ENCODE measurements around the gene NFYC. TPM values are rescaled to one million over a fixed set of nuclear protein-coding genes. Genes with fewer than 3 reads are reported as not detected.

NFYC gene
- total RNA-seq, 1 experiment from 2014 or later, result 51.0 TPM

GRCh38 chr1:40746344-40747090 is 55.0 kb downstream of the NFYC start:
- no peak for DNase-seq
- Histone ChIP-seq H3K27me3 (ENCODE audit: control insufficient read depth, insufficient read depth, low read length) (no peaks in the 10 kb centered on the region), H3K4me3 (ENCODE audit: insufficient read depth, low read depth, low read length) (no peak overlapping the region), H3K36me3 (replicated peaks; ENCODE audit: control insufficient read depth, insufficient read depth, low read length) (peaks cover 9% of the 10 kb centered on the region)

- H3K4me3 ChIP-seq (ENCODE audit: insufficient read depth, low read depth, low read length), result no peak overlapping the region
- no peaks in the 10 kb centered on the region for H3K27me3 ChIP-seq (ENCODE audit: control insufficient read depth, insufficient read depth, low read length)
- H3K36me3 ChIP-seq (replicated peaks; ENCODE audit: control insufficient read depth, insufficient read depth, low read length), result peaks cover 10% of the 10 kb centered on the region
- DNase-seq, result no peak
Measured at GRCh38 chr1:40748841-40749718, 57.6 kb downstream of the NFYC start.

DNA sequence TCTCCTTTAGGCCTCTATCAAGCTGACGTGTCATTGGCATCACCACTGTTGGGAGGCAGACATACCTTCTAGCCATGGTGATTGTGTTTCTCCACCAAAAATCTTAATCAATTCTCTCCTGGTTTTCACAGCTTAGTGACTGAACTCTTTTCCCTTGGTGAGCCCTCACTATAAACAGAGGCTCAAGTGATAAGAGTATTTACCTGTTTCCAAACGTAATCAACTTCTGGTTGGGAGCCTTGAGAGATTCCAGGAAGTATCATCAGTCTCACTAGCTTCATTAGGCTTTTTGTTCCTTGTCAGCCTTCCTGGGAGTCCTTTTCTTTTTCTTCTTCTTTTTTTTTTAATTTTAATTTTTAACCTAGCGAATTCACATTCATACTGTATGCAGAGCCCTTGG is 58.3 kb downstream of the NFYC start:
- H3K4me3 ChIP-seq (ENCODE audit: insufficient read depth, low read depth, low read length), result no peak overlapping the region
- no peak for DNase-seq
- no peaks in the 10 kb centered on the region for H3K27me3 ChIP-seq (ENCODE audit: control insufficient read depth, insufficient read depth, low read length)
- peaks cover 16% of the 10 kb centered on the region for H3K36me3 ChIP-seq (replicated peaks; ENCODE audit: control insufficient read depth, insufficient read depth, low read length)

DNA sequence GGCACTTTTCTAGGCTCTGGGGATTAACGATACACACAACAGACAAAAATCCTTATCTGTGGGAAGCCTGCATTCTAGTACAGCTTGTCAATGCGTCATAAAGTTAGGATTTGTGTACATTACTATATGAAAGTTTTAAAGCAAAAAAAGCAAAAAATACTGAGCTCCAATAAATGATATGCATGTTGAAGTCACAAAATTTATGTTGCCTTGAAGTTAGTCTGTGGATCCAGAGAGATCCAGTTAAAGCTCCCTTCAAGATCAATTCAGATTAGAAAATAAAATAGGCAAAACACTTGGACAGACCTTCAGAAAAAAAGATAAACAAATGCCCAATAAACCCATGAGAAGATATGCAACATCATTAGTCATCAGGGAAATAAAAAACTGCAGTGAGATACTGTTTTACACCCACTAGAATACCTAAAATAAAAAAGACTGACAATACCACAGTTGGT is 59.0 kb downstream of the NFYC start:
- peaks cover 21% of the 10 kb centered on the region for H3K36me3 ChIP-seq (replicated peaks; ENCODE audit: control insufficient read depth, insufficient read depth, low read length)
- no peak overlapping the region for H3K4me3 ChIP-seq (ENCODE audit: insufficient read depth, low read depth, low read length)

GRCh38 chr1:40751802-40752201 is 60.3 kb downstream of the NFYC start:
- Histone ChIP-seq H3K27me3 (ENCODE audit: control insufficient read depth, insufficient read depth, low read length) (no peaks in the 10 kb centered on the region), H3K4me3 (ENCODE audit: insufficient read depth, low read depth, low read length) (no peak overlapping the region), H3K36me3 (replicated peaks; ENCODE audit: control insufficient read depth, insufficient read depth, low read length) (peaks cover 26% of the 10 kb centered on the region)
- DNase-seq, result no peak

More for the DNA sequence above, 59.0 kb downstream of the NFYC start:
- no peaks in the 10 kb centered on the region for H3K27me3 ChIP-seq (ENCODE audit: control insufficient read depth, insufficient read depth, low read length)
- DNase-seq, result no peak

GRCh38 chr1:40753142-40753882 is 61.8 kb downstream of the NFYC start:
- H3K36me3 ChIP-seq (replicated peaks; ENCODE audit: control insufficient read depth, insufficient read depth, low read length), result peaks cover 31% of the 10 kb centered on the region
- H3K27me3 ChIP-seq (ENCODE audit: control insufficient read depth, insufficient read depth, low read length), result no peaks in the 10 kb centered on the region
- DNase-seq, result no peak
- H3K4me3 ChIP-seq (ENCODE audit: insufficient read depth, low read depth, low read length), result no peak overlapping the region

GRCh38 chr1:40754201-40754600 is 62.7 kb downstream of the NFYC start:
- no peak for DNase-seq
- no peaks in the 10 kb centered on the region for H3K27me3 ChIP-seq (ENCODE audit: control insufficient read depth, insufficient read depth, low read length)
- H3K4me3 ChIP-seq (ENCODE audit: insufficient read depth, low read depth, low read length), result no peak overlapping the region
- peaks cover 34% of the 10 kb centered on the region for H3K36me3 ChIP-seq (replicated peaks; ENCODE audit: control insufficient read depth, insufficient read depth, low read length)

DNA sequence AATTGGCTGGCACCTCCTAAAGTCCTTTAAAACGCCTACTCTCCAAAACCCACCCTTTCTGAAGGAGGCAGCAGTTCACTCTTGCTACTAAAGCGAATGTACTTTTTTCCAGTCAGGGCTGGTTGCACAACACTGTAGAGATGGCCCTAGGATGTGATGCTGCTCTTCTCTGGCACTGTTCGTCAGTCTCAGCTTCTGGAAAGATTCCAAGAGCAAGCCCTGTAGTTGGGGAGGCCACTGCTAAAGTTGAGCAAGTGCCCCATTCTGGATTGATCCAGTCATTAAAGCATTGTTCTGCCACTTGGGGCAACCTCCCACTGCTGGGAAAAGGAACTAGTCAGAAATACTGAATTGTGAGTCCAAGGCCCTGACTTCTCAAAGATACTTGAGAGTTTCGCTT is 63.6 kb downstream of the NFYC start:
- DNase-seq, result no peak
- Histone ChIP-seq H3K27me3 (ENCODE audit: control insufficient read depth, insufficient read depth, low read length) (no peaks in the 10 kb centered on the region), H3K4me3 (ENCODE audit: insufficient read depth, low read depth, low read length) (no peak overlapping the region), H3K36me3 (replicated peaks; ENCODE audit: control insufficient read depth, insufficient read depth, low read length) (peaks cover 36% of the 10 kb centered on the region)

- H3K27me3 ChIP-seq (ENCODE audit: control insufficient read depth, insufficient read depth, low read length), result no peaks in the 10 kb centered on the region
- peaks cover 36% of the 10 kb centered on the region for H3K36me3 ChIP-seq (replicated peaks; ENCODE audit: control insufficient read depth, insufficient read depth, low read length)
- no peak for DNase-seq
- H3K4me3 ChIP-seq (ENCODE audit: insufficient read depth, low read depth, low read length), result no peak overlapping the region
Measured at GRCh38 chr1:40756523-40756922, 65.0 kb downstream of the NFYC start.

GRCh38 chr1:40757084-40757483 is 65.6 kb downstream of the NFYC start:
- Histone ChIP-seq H3K36me3 (replicated peaks; ENCODE audit: control insufficient read depth, insufficient read depth, low read length) (peaks cover 36% of the 10 kb centered on the region), H3K4me3 (ENCODE audit: insufficient read depth, low read depth, low read length) (no peak overlapping the region), H3K27me3 (ENCODE audit: control insufficient read depth, insufficient read depth, low read length) (no peaks in the 10 kb centered on the region)
- no peak for DNase-seq

DNA sequence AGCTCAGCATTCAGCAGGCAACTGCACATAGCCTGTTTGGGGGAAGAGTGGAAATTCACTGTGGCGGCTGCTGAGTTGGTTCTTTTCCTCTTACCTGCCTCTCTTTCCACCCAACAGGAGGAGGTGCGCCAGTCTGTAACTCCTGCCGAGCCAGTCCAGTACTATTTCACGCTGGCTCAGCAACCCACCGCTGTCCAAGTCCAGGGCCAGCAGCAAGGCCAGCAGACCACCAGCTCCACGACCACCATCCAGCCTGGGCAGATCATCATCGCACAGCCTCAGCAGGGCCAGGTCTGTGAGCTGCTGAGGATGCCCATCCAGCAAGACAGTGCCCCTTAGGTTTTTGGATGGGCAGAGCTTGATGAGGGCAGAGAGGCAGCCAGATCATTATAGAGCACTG is 66.5 kb downstream of the NFYC start:
- Histone ChIP-seq H3K36me3 (replicated peaks; ENCODE audit: control insufficient read depth, insufficient read depth, low read length) (peaks cover 42% of the 10 kb centered on the region), H3K27me3 (ENCODE audit: control insufficient read depth, insufficient read depth, low read length) (no peaks in the 10 kb centered on the region)

GRCh38 chr1:40758578-40759343 is 67.3 kb downstream of the NFYC start:
- Histone ChIP-seq H3K27me3 (ENCODE audit: control insufficient read depth, insufficient read depth, low read length) (no peaks in the 10 kb centered on the region), H3K36me3 (replicated peaks; ENCODE audit: control insufficient read depth, insufficient read depth, low read length) (peaks cover 41% of the 10 kb centered on the region), H3K4me3 (ENCODE audit: insufficient read depth, low read depth, low read length) (no peak overlapping the region)
- no peak for DNase-seq

More for the DNA sequence above, 66.5 kb downstream of the NFYC start:
- no peak overlapping the region for H3K4me3 ChIP-seq (ENCODE audit: insufficient read depth, low read depth, low read length)
- no peak for DNase-seq

- DNase-seq, result no peak
- Histone ChIP-seq H3K36me3 (replicated peaks; ENCODE audit: control insufficient read depth, insufficient read depth, low read length) (peaks cover 31% of the 10 kb centered on the region), H3K4me3 (ENCODE audit: insufficient read depth, low read depth, low read length) (no peak overlapping the region), H3K27me3 (ENCODE audit: control insufficient read depth, insufficient read depth, low read length) (no peaks in the 10 kb centered on the region)
Measured at GRCh38 chr1:40760984-40761383, 69.5 kb downstream of the NFYC start.
